Neural cell (in vitro differentiated cells): ENCODE measurements around the gene GJA5.

Source experiments
- CTCF ChIP-seq: fragments of 450-650 bp; IDR thresholded peaks from 2 replicates; pipeline ENCODE4 v1.5.1; 2014; ENCODE audit warnings: antibody characterized with exemption, mild to moderate bottlenecking, moderate library complexity; ENCODE audit not compliant: poor library complexity, severe bottlenecking
- EP300 ChIP-seq: fragments of 450-650 bp; conservative IDR thresholded peaks from 2 replicates; pipeline ENCODE4 v1.6.1; 2014; ENCODE audit warnings: antibody characterized with exemption, mild to moderate bottlenecking, moderate library complexity; ENCODE audit not compliant: poor library complexity, severe bottlenecking
- EZH2 ChIP-seq: fragments of 200-600, 300-800 bp; shearing (Covaris generic), sonication (generic); IDR thresholded peaks from 2 replicates; pipeline ENCODE4 v1.6.1; 2014; ENCODE audit warnings: antibody characterized with exemption, low read length, borderline replicate concordance, mild to moderate bottlenecking; ENCODE audit not compliant: insufficient read depth, poor library complexity, severe bottlenecking
- POLR2AphosphoS5 ChIP-seq: IDR thresholded peaks from 2 replicates; pipeline ENCODE4 v1.6.1; 2012
- TAF1 ChIP-seq: IDR thresholded peaks from 2 replicates; pipeline ENCODE4 v1.6.1; 2012; ENCODE audit warnings: low read depth

GRCh38 chr1:147800804-147801203, 40.4 kb upstream of the GJA5 start:
- TF ChIP-seq CTCF = no peak
- TF ChIP-seq EZH2 = no peak
- TF ChIP-seq POLR2AphosphoS5 = no peak
- TF ChIP-seq EP300 = no peak
- no peak for TF ChIP-seq TAF1
